PC-9 (cell line): Measurements from ENCODE around the gene TP53BP1.

ENCODE experiments used
- CTCF ChIP-seq: fragments of 200-600 bp; sonication (generic); conservative IDR thresholded peaks from 2 replicates; pipeline ENCODE4 v1.6.1; 2017; ENCODE audit warnings: mixed run types, antibody characterized with exemption, mild to moderate bottlenecking, moderate library complexity
- EZH2 ChIP-seq: fragments of 200-600 bp; sonication (generic); IDR thresholded peaks from 2 replicates; pipeline ENCODE4 v1.8.0; 2017; ENCODE audit warnings: antibody characterized with exemption, low read depth

GRCh38 chr15:43523646-43524045, 30.7 kb upstream of the TP53BP1 start:
- TF ChIP-seq EZH2 (no peak), CTCF (no peak)
